ENCODE results near the gene CYP39A1. TPM values are rescaled to one million over a fixed set of nuclear protein-coding genes. Genes with fewer than 3 reads are reported as not detected.
A peak's percentile ranks its signal among the peaks of the same experiment; 100 is the strongest.

Gene CYP39A1
- total RNA-seq, 1 experiment from 2014 or later, result not detected

DNA sequence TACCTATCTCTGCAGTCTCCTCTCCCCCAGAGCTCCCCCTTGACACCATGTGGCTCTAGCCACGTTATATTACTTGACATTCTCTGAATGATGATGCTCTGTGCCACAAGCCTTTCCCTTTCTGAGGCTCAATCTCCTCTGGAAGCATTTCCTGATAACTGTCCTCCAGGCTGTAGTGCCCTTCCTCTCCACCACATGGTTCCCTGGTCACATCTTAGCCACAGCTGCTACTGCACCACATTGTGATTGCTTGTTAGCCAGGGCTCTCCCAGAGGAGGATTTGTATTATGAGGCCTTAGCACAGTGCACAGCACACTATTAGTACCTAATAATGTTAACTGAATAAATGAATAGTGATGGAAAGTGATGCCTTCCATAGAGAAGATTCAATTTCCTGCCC is 97.5 kb downstream of the CYP39A1 start:
- intact Hi-C loops (cut with micrococcal nuclease; ENCODE audit: unreplicated experiment), result no loop called here
- no peaks in the 10 kb centered on the region for H3K27me3 ChIP-seq (replicated peaks; ENCODE audit: insufficient read depth, low read depth, low read length, poor library complexity)
- CTCF ChIA-PET, result no interaction called here
- no peak overlapping the region for H3K27ac ChIP-seq (ENCODE audit: low read depth, low read length, poor library complexity, severe bottlenecking)
- H3K36me3 ChIP-seq (ENCODE audit: insufficient read depth, low read length, poor library complexity, severe bottlenecking), result no peaks in the 10 kb centered on the region
- TF ChIP-seq, protein P1, sequence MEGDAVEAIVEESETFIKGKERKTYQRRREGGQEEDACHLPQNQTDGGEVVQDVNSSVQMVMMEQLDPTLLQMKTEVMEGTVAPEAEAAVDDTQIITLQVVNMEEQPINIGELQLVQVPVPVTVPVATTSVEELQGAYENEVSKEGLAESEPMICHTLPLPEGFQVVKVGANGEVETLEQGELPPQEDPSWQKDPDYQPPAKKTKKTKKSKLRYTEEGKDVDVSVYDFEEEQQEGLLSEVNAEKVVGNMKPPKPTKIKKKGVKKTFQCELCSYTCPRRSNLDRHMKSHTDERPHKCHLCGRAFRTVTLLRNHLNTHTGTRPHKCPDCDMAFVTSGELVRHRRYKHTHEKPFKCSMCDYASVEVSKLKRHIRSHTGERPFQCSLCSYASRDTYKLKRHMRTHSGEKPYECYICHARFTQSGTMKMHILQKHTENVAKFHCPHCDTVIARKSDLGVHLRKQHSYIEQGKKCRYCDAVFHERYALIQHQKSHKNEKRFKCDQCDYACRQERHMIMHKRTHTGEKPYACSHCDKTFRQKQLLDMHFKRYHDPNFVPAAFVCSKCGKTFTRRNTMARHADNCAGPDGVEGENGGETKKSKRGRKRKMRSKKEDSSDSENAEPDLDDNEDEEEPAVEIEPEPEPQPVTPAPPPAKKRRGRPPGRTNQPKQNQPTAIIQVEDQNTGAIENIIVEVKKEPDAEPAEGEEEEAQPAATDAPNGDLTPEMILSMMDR (conservative IDR thresholded peaks at IDR 0.05; ENCODE audit: low read depth, low read length), result no peak
- TF ChIP-seq EZH2 (IDR thresholded peaks at IDR 0.05; ENCODE audit: borderline replicate concordance, low read depth, low read length, poor library complexity, severe bottlenecking), result no peak
- H3K9me3 ChIP-seq (ENCODE audit: low read depth, low read length, poor library complexity, severe bottlenecking), result no peaks in the 10 kb centered on the region
- no peak overlapping the region for H3K4me3 ChIP-seq (ENCODE audit: low read depth, low read length, poor library complexity, severe bottlenecking)
- DNase-seq (ENCODE audit: low spot score), result no peak
- no TSS peak for BruUV-seq (replicated peaks)
- no peaks in the 10 kb centered on the region for H3K4me1 ChIP-seq (ENCODE audit: insufficient read depth, low read length, poor library complexity, severe bottlenecking)
- POLR2A ChIA-PET (ENCODE audit: low non-redundant PET), result no interaction called here

DNA sequence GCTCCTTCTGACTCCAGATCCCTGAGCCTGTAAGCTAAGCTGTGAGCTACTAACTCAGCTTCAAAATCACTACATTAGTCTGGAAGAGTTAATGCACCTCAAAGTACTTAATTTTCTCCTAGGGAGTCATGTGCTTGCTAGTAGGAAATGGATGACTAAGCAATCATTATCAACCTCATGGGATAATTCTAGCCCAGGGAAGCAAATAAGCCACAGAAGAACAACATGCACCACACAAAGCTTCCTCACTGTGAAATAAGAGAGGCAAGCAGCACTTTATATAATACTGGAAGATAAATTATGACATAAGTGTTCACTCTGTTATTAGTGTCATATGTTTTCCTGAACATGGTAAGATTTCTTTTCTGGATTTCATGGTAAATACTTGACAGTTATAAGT is 103.5 kb downstream of the CYP39A1 start:
- H3K27me3 ChIP-seq (replicated peaks; ENCODE audit: insufficient read depth, low read depth, low read length, poor library complexity), result no peaks in the 10 kb centered on the region
- no peaks in the 10 kb centered on the region for H3K4me1 ChIP-seq (ENCODE audit: insufficient read depth, low read length, poor library complexity, severe bottlenecking)
- TF ChIP-seq, protein P1 (conservative IDR thresholded peaks at IDR 0.05; ENCODE audit: low read depth, low read length), result no peak
- no peak for TF ChIP-seq EZH2 (IDR thresholded peaks at IDR 0.05; ENCODE audit: borderline replicate concordance, low read depth, low read length, poor library complexity, severe bottlenecking)
- H3K4me3 ChIP-seq (ENCODE audit: low read depth, low read length, poor library complexity, severe bottlenecking), result no peak overlapping the region
- H3K36me3 ChIP-seq (ENCODE audit: insufficient read depth, low read length, poor library complexity, severe bottlenecking), result no peaks in the 10 kb centered on the region
- ChIA-PET POLR2A (ENCODE audit: low non-redundant PET) (no interaction called here), CTCF (no interaction called here)
- no peaks in the 10 kb centered on the region for H3K9me3 ChIP-seq (ENCODE audit: low read depth, low read length, poor library complexity, severe bottlenecking)
- intact Hi-C loops (cut with micrococcal nuclease; ENCODE audit: unreplicated experiment), result no loop called here
- DNase-seq (ENCODE audit: low spot score), result peak; percentile 24
- no TSS peak for BruUV-seq (replicated peaks)
- no peak overlapping the region for H3K27ac ChIP-seq (ENCODE audit: low read depth, low read length, poor library complexity, severe bottlenecking)

DNA sequence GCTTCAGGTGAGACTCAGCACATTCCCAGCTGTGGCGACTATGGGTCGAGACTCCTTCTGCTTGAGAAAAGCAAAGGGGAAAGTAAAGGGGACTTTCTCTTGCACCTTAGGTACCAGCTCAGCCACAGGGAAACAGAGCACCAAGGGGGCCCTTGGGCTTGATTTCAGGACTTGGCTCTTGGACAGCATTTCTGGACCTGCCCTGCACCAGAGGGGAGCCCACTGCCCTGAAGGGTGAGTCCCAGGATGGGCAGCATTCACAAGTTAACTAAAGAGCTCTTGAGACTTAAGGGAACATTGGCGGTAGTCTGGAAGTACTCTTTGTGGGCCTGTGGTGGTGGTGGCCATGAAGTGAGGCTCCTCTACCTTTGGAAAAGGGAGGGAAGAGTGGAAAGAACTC is 111.1 kb downstream of the CYP39A1 start:
- Histone ChIP-seq H3K27me3 (replicated peaks; ENCODE audit: insufficient read depth, low read depth, low read length, poor library complexity) (no peaks in the 10 kb centered on the region), H3K9me3 (ENCODE audit: low read depth, low read length, poor library complexity, severe bottlenecking) (no peaks in the 10 kb centered on the region), H3K4me1 (ENCODE audit: insufficient read depth, low read length, poor library complexity, severe bottlenecking) (no peaks in the 10 kb centered on the region), H3K27ac (ENCODE audit: low read depth, low read length, poor library complexity, severe bottlenecking) (no peak overlapping the region), H3K4me3 (ENCODE audit: low read depth, low read length, poor library complexity, severe bottlenecking) (no peak overlapping the region), H3K36me3 (ENCODE audit: insufficient read depth, low read length, poor library complexity, severe bottlenecking) (no peaks in the 10 kb centered on the region)
- no TSS peak for BruUV-seq (replicated peaks)
- ChIA-PET CTCF (no interaction called here), POLR2A (ENCODE audit: low non-redundant PET) (no interaction called here)
- TF ChIP-seq, protein P1 (conservative IDR thresholded peaks at IDR 0.05; ENCODE audit: low read depth, low read length), result no peak
- no peak for TF ChIP-seq EZH2 (IDR thresholded peaks at IDR 0.05; ENCODE audit: borderline replicate concordance, low read depth, low read length, poor library complexity, severe bottlenecking)
- DNase-seq (ENCODE audit: low spot score), result no peak
- intact Hi-C loops (cut with micrococcal nuclease; ENCODE audit: unreplicated experiment), result no loop called here
